PC-3 (cell line): ENCODE results near the gene ST3GAL5.

Experiments
- EZH2 ChIP-seq: fragments of 300-600 bp; sonication (generic); IDR thresholded peaks from one replicate; pipeline ENCODE4 v1.6.1; 2017; ENCODE audit warnings: antibody characterized with exemption, mild to moderate bottlenecking, low read length; ENCODE audit not compliant: unreplicated experiment
- TF ChIP-seq, protein P1 (sequence below): fragments of 300-600 bp; sonication (generic); conservative IDR thresholded peaks from 2 replicates; pipeline ENCODE4 v1.5.1; 2017; ENCODE audit warnings: antibody characterized with exemption, low read depth, mild to moderate bottlenecking, low read length

DNA sequence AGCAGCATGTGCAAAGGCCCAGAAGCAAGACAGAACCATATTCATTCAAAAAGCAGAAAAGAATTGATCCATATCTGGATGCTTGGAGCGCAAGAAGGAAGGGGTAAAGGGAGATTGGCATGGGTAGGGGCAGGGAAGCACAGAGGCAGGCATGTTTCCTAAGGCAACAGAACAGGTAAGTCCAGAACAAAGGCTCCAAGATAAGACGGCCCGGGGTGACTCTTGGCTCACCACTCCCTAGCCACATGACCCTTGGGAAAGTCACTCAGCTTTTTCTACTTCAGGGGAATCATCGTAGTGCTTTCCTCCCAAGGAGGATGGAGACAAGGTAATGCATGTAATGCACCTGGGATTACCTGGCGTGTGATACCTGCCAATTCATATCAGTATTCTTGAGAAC, 37.7 kb upstream of the ST3GAL5 start:
- TF ChIP-seq, protein P1, sequence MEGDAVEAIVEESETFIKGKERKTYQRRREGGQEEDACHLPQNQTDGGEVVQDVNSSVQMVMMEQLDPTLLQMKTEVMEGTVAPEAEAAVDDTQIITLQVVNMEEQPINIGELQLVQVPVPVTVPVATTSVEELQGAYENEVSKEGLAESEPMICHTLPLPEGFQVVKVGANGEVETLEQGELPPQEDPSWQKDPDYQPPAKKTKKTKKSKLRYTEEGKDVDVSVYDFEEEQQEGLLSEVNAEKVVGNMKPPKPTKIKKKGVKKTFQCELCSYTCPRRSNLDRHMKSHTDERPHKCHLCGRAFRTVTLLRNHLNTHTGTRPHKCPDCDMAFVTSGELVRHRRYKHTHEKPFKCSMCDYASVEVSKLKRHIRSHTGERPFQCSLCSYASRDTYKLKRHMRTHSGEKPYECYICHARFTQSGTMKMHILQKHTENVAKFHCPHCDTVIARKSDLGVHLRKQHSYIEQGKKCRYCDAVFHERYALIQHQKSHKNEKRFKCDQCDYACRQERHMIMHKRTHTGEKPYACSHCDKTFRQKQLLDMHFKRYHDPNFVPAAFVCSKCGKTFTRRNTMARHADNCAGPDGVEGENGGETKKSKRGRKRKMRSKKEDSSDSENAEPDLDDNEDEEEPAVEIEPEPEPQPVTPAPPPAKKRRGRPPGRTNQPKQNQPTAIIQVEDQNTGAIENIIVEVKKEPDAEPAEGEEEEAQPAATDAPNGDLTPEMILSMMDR = no peak
- no peak for TF ChIP-seq EZH2
